Trophoblast cell (in vitro differentiated cells and primary cell): Measurements from ENCODE around the gene FOXB1.
A peak's percentile ranks its signal among the peaks of the same experiment; 100 is the strongest.

Source experiments
- DNase-seq, 2 donors: peaks; one replicate each; pipeline ENCODE4 v3.0.0-alpha.2; 2016
- H2AFZ ChIP-seq: 2 replicates; pipeline ENCODE4 v1.6.1; 2013; ENCODE audit warnings: low read length, moderate library complexity, mild to moderate bottlenecking; ENCODE audit not compliant: insufficient read depth, poor library complexity
- H2AK5ac ChIP-seq: 2 replicates; pipeline ENCODE4 v1.6.1; 2013; ENCODE audit warnings: mild to moderate bottlenecking, low read length
- H2BK120ac ChIP-seq: 2 replicates; pipeline ENCODE4 v1.6.1; 2013; ENCODE audit warnings: low read length, mild to moderate bottlenecking, moderate library complexity; ENCODE audit not compliant: insufficient read depth, poor library complexity
- H2BK12ac ChIP-seq: 2 replicates; pipeline ENCODE4 v1.6.1; 2013; ENCODE audit warnings: mild to moderate bottlenecking, low read length, moderate library complexity
- H2BK5ac ChIP-seq: 2 replicates; pipeline ENCODE4 v1.6.1; 2013; ENCODE audit warnings: low read length, low read depth, moderate library complexity, mild to moderate bottlenecking; ENCODE audit not compliant: poor library complexity
- H3K14ac ChIP-seq: 2 replicates; pipeline ENCODE4 v1.6.1; 2013; ENCODE audit warnings: mild to moderate bottlenecking, low read length
- H3K18ac ChIP-seq: 2 replicates; pipeline ENCODE4 v1.6.1; 2013; ENCODE audit warnings: mild to moderate bottlenecking, low read length
- H3K23ac ChIP-seq: 2 replicates; pipeline ENCODE4 v1.6.1; 2013; ENCODE audit warnings: low read length
- H3K27ac ChIP-seq: 2 replicates; pipeline ENCODE4 v1.5.1; 2013; ENCODE audit warnings: low read depth, mild to moderate bottlenecking, inconsistent platforms, low read length, moderate library complexity
- H3K27me3 ChIP-seq: 2 replicates; pipeline ENCODE4 v1.6.1; 2013; ENCODE audit warnings: inconsistent platforms, mild to moderate bottlenecking, low read length, moderate library complexity; ENCODE audit not compliant: insufficient read depth
- H3K36me3 ChIP-seq, 2 experiments: 1 replicate in 1 of 2; 2 replicates in 1 of 2; pipeline ENCODE4 v1.6.1; 2013; ENCODE audit warnings: low read length in 2 of 2, mild to moderate bottlenecking in 2 of 2, moderate library complexity in 1 of 2; ENCODE audit not compliant: insufficient read depth in 2 of 2, control insufficient read depth in 1 of 2
- H3K4ac ChIP-seq: 2 replicates; pipeline ENCODE4 v1.6.1; 2013; ENCODE audit warnings: low read depth, mild to moderate bottlenecking, low read length, moderate library complexity
- H3K4me1 ChIP-seq, 2 experiments: 1 replicate in 1 of 2; 2 replicates in 1 of 2; pipeline ENCODE4 v1.6.1; 2013; ENCODE audit warnings: low read length in 2 of 2, mild to moderate bottlenecking in 2 of 2, moderate library complexity in 1 of 2; ENCODE audit not compliant: insufficient read depth in 2 of 2, control insufficient read depth in 1 of 2
- H3K4me2 ChIP-seq: 2 replicates; pipeline ENCODE4 v1.6.1; 2013; ENCODE audit warnings: inconsistent platforms, mild to moderate bottlenecking, low read length, moderate library complexity
- H3K4me3 ChIP-seq: 2 replicates; pipeline ENCODE4 v1.5.1; 2013; ENCODE audit warnings: mild to moderate bottlenecking, low read depth, low read length, inconsistent platforms
- H3K79me1 ChIP-seq: one replicate; pipeline ENCODE4 v1.6.1; 2013; ENCODE audit warnings: low read length
- H3K79me2 ChIP-seq: 2 replicates; pipeline ENCODE4 v1.6.1; 2013; ENCODE audit warnings: low read length, mild to moderate bottlenecking; ENCODE audit not compliant: control insufficient read depth, insufficient read depth, poor library complexity
- H3K9ac ChIP-seq: 2 replicates; pipeline ENCODE4 v1.6.1; 2013; ENCODE audit warnings: mild to moderate bottlenecking, low read length
- H3K9me3 ChIP-seq: 2 replicates; pipeline ENCODE4 v1.6.1; 2013; ENCODE audit warnings: low read depth, mild to moderate bottlenecking, control low read depth, inconsistent platforms, low read length; ENCODE audit not compliant: insufficient read depth
- H4K12ac ChIP-seq: 2 replicates; pipeline ENCODE4 v1.6.1; 2013; ENCODE audit warnings: low read depth, mild to moderate bottlenecking, low read length, moderate library complexity
- H4K8ac ChIP-seq: 2 replicates; pipeline ENCODE4 v1.6.1; 2013; ENCODE audit warnings: low read depth, mild to moderate bottlenecking, low read length, moderate library complexity
- H4K91ac ChIP-seq: one replicate; pipeline ENCODE4 v1.6.1; 2013; ENCODE audit warnings: low read depth, mild to moderate bottlenecking, low read length, moderate library complexity
- WGBS: extraction: QIAGEN DNeasy Blood & Tissue Kit; methylation state at CpG from one replicate; pipeline ENCODE4 v1.1.7; 2013; ENCODE audit warnings: missing lambda C conversion rate; ENCODE audit not compliant: insufficient read length, insufficient coverage; ENCODE audit errors: extremely low coverage; 5-methylcytosine and 5-hydroxymethylcytosine counted together

Gene FOXB1

DNA sequence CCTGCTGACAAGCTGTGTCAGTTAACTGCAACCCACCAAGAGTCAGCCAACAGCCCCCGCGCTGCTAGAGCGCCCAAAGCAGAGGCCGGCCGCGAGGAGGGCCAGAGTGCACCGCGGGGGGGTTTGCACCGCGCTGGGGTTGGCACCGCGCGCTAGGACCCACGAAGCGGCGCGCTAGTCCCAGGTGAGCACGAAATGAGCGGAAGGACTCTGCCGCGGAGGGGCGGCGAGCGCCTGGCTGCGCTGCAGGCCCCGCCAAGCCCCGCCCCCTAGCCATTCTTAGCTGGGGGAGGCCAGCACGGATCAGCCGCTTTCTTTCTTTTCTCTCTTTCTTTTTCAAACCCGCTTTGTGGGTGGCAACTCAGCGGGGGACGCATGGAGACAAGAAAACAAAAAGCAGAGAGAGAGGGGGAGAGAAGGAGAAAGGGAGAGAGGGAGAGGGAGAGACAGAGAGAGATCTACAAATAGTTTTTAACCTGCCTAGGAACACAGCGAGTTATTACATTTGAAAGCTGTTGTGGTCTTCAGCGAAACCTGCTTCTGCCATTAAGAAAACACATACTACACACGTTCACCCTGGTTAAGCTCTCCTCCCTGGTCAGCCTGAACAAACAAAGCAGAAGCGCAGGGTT lies 6.9 kb upstream of the FOXB1 start:
- peaks cover 2% of the 10 kb centered on the region for H3K9me3 ChIP-seq
- no peak overlapping the region for H4K91ac ChIP-seq
- H4K8ac ChIP-seq: no peak overlapping the region
- peak overlapping the region; percentile 53 for H2AFZ ChIP-seq
- no peak overlapping the region for H2BK12ac ChIP-seq
- H3K79me1 ChIP-seq: no peaks in the 10 kb centered on the region
- no peaks in the 10 kb centered on the region for H3K36me3 ChIP-seq
- H4K12ac ChIP-seq: no peak overlapping the region
- H2AK5ac ChIP-seq: no peak overlapping the region
- H3K9ac ChIP-seq: no peak overlapping the region
- peak overlapping the region; percentile 58 for H3K4me2 ChIP-seq
- H3K4me3 ChIP-seq: no peak overlapping the region
- H3K4ac ChIP-seq: no peak overlapping the region
- H3K23ac ChIP-seq: no peak overlapping the region
- H3K27ac ChIP-seq: no peak overlapping the region
- no peak overlapping the region for H2BK120ac ChIP-seq
- peak; percentile 43 to 63 for DNase-seq
- no peak overlapping the region for H3K18ac ChIP-seq
- no peaks in the 10 kb centered on the region for H3K79me2 ChIP-seq
- H2BK5ac ChIP-seq: no peak overlapping the region
- H3K4me1 ChIP-seq: peaks cover 0 to 7% of the 10 kb centered on the region in 2 experiments
- peaks cover 88% of the 10 kb centered on the region for H3K27me3 ChIP-seq
- WGBS: no CpG with 5 or more reads among the region's 36 CpGs
- no peak overlapping the region for H3K14ac ChIP-seq

DNA sequence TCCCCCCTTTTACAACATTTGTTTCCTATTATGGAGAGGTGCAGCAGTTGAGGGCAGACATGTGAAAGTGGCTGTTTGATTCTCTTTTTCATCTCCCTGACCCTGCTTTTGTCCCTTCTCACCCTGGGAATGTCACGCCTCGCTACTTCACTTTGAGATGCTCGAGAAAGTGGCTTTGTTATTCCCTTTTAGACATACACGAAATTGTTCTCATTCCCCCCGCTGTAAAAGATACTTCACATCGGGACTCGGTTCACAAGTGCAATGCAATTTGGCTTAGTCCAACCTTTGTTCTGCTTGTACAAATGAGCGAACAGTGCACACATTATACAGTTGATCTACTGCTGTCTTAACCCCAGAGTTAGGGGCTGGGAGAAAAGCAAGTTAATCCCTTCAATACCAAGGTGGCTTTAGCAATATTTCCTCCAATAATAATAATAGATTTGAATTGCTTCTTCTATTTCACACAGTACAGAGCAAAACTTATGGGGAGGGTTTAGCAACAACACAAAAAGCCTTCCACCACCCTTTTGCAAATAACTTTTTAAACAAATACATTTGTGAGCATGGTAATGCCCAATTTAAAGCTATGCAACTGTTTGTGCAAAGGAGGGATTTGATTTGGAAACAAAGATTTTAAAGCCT lies 5.7 kb upstream of the FOXB1 start:
- Histone ChIP-seq H3K79me1 (no peaks in the 10 kb centered on the region), H3K4me3 (no peak overlapping the region), H3K79me2 (no peaks in the 10 kb centered on the region), H4K12ac (no peak overlapping the region), H4K91ac (no peak overlapping the region), H3K18ac (no peak overlapping the region), H2BK5ac (no peak overlapping the region), H3K9ac (no peak overlapping the region), H3K27me3 (peaks cover 91% of the 10 kb centered on the region), H3K9me3 (peaks cover 4% of the 10 kb centered on the region), H2BK120ac (no peak overlapping the region), H3K36me3 (no peaks in the 10 kb centered on the region), H3K27ac (no peak overlapping the region), H3K14ac (no peak overlapping the region), H3K4me1 (peaks cover 0 to 7% of the 10 kb centered on the region in 2 experiments), H2BK12ac (no peak overlapping the region), H2AK5ac (no peak overlapping the region), H2AFZ (no peak overlapping the region), H3K23ac (no peak overlapping the region), H4K8ac (no peak overlapping the region), H3K4me2 (no peak overlapping the region), H3K4ac (no peak overlapping the region)
- no peak for DNase-seq
- no CpG with 5 or more reads among the region's 8 CpGs for WGBS

DNA sequence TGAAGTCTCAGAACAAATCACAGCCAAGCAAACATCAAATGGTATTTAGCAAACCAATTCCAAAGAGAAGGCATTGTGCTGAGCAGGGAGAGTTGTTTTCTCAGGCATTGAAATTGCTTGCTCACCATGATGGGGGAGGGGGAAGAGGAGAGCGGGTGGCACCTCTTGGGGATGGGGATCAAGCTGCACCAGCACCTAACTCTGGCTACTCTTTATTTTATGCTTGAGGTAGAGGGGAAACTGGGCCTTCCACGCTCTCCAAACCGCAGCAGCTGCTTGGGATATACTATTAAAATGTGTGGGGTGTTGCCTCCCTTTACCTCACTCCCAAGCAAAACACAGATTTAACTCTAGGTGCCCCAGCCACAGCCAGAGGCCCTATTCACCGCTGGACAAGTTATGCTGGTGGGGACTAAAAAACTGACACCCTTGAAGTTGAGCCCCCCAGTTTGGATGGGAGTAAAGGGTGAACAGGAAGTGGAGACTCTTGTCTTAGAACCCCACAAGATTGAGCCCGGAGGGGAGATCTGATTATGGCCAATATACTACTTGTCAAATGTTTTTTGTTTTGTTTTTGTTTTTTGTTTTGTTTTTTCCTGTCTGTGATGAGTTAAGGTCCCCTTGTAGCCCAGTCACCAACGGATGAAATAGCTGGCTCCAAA lies 5.0 kb upstream of the FOXB1 start:
- no peak overlapping the region for H2BK5ac ChIP-seq
- no peak overlapping the region for H2BK120ac ChIP-seq
- no peak overlapping the region for H3K4ac ChIP-seq
- no peak overlapping the region for H2BK12ac ChIP-seq
- peaks cover 4% of the 10 kb centered on the region for H3K9me3 ChIP-seq
- no peaks in the 10 kb centered on the region for H3K79me2 ChIP-seq
- H4K91ac ChIP-seq: no peak overlapping the region
- H3K9ac ChIP-seq: no peak overlapping the region
- no peak for DNase-seq
- no peaks in the 10 kb centered on the region for H3K36me3 ChIP-seq
- no peak overlapping the region for H4K8ac ChIP-seq
- H3K23ac ChIP-seq: no peak overlapping the region
- no CpG with 5 or more reads among the region's 6 CpGs for WGBS
- no peak overlapping the region for H4K12ac ChIP-seq
- H2AFZ ChIP-seq: no peak overlapping the region
- H3K79me1 ChIP-seq: no peaks in the 10 kb centered on the region
- no peak overlapping the region for H3K4me2 ChIP-seq
- H3K27me3 ChIP-seq: peaks cover 89% of the 10 kb centered on the region
- peaks cover 0 to 7% of the 10 kb centered on the region in 2 experiments for H3K4me1 ChIP-seq
- H2AK5ac ChIP-seq: no peak overlapping the region
- no peak overlapping the region for H3K18ac ChIP-seq
- no peak overlapping the region for H3K27ac ChIP-seq
- no peak overlapping the region for H3K14ac ChIP-seq
- no peak overlapping the region for H3K4me3 ChIP-seq

DNA sequence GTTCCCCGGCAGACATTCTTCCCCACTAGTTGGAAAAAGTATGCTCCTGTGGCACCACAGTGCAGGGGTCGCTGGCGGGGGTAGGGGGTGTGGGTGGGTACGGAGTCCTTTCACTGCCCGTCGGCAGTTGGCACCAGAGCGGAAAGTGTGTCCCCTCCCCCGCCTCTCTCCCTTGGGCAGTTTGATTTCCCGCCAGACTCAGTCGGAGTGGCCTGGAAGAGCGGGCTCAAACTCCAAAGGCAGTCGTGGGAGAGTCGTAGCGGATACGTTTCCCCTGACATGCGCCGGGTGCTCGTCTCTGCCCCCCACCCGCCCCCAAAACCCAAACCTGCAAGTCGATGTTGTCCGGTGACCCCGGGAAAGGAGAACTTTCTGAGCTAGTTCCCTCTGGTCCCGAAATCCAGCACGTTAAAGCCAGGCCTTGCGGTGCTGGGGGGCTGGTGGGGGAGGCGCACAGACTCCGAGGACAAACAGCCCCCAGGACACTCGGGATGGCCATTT lies 4.4 kb upstream of the FOXB1 start:
- Histone ChIP-seq H4K12ac (no peak overlapping the region), H3K4me3 (no peak overlapping the region), H3K27me3 (peaks cover 89% of the 10 kb centered on the region), H3K9ac (no peak overlapping the region), H2AFZ (no peak overlapping the region), H3K4ac (no peak overlapping the region), H2BK12ac (no peak overlapping the region), H3K9me3 (peaks cover 4% of the 10 kb centered on the region), H3K18ac (no peak overlapping the region), H2BK5ac (no peak overlapping the region), H2AK5ac (no peak overlapping the region), H2BK120ac (no peak overlapping the region), H3K23ac (no peak overlapping the region), H3K79me1 (no peaks in the 10 kb centered on the region), H3K79me2 (no peaks in the 10 kb centered on the region), H3K14ac (no peak overlapping the region), H3K27ac (no peak overlapping the region), H3K4me2 (no peak overlapping the region), H3K36me3 (no peaks in the 10 kb centered on the region), H4K8ac (no peak overlapping the region), H3K4me1 (peaks cover 3 to 11% of the 10 kb centered on the region in 2 experiments), H4K91ac (no peak overlapping the region)
- no peak for DNase-seq
- no CpG with 5 or more reads among the region's 28 CpGs for WGBS
